ENCODE measurements around the gene F2RL3.

GRCh38 chr19:16901491-16902175 lies 12.8 kb downstream of the F2RL3 start:
- TF ChIP-seq CTCF (IDR thresholded peaks at IDR 0.05) (no peak), POLR2AphosphoS5 (IDR thresholded peaks at IDR 0.05) (no peak), POLR2A (IDR thresholded peaks at IDR 0.05) (no peak)

All from sigmoid colon (tissue), 4 donors.